Measurements from ENCODE around the gene TAF1A.

The TAF1A gene

DNA sequence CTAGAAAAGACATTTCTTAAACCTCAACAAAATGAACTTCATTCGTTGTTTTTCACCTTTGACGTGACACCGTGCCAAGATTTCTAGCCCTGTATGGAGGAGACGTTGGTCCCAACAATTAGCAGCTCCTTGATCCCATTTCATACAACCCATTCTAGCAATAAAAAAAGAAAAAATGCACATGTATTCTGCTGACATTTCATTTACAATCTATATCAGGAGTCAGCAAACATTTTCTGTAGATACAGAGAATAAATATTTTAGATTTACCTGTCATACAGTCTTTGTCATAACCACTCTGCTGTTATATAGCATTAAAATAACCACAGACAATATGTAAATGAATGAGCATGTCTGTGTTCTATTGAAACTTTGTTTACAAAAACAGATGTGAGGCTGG is 7.0 kb upstream of the TAF1A start:
- no peak for DNase-seq (ENCODE audit: low spot score)

- no peak for DNase-seq (ENCODE audit: low spot score)
Measured at GRCh38 chr1:222594789-222595188, 5.1 kb upstream of the TAF1A start.

GRCh38 chr1:222592171-222592570 is 2.4 kb upstream of the TAF1A start:
- DNase-seq (ENCODE audit: low spot score), result no peak

DNA sequence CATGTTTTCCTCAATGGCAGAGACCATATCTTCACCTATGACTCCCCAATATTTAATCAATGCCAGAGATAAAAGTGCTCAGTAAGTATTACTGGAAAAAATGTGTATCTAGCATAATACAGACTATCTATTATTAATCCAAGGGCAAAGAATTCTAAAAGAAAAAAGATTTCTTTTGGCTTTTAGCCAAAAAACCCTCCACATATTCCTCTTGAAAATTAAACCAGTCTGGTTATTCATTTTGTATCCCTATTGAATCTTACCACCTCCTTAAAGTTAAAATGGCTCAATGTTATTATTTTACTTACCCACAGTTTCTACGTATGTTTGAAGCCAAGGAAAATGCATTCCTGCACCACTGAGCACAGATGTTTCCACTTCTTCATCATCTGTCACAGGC is 1.6 kb downstream of the TAF1A start:
- no peak for DNase-seq (ENCODE audit: low spot score)

GRCh38 chr1:222586842-222587241 is 2.9 kb downstream of the TAF1A start:
- DNase-seq (ENCODE audit: low spot score), result no peak

- no peak for DNase-seq (ENCODE audit: low spot score)
Measured at GRCh38 chr1:222583079-222583478, 6.7 kb downstream of the TAF1A start.

GRCh38 chr1:222582099-222582774 is 7.5 kb downstream of the TAF1A start:
- no peak for DNase-seq (ENCODE audit: low spot score)

DNA sequence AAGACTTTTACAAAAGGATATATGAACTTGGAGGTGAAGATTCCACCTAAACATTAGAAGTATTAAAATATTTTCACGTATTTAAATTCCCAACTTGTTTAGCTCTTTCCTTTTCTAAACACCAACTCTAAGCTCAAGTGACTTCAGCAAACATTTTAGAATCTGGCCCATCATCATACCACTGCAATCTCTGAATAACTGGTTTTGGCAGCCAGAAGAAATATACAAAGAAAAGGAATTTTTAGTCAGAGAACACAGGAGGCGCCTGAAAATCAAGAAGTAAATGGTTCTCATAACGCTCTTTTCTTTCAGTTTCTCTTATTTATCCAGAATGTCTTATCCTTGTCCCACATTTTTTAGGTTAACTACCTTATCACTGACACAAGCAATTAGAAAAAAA is 10.4 kb downstream of the TAF1A start:
- no peak for DNase-seq (ENCODE audit: low spot score)

GRCh38 chr1:222570837-222571236 is 18.9 kb downstream of the TAF1A start:
- no peak for DNase-seq (ENCODE audit: low spot score)

DNA sequence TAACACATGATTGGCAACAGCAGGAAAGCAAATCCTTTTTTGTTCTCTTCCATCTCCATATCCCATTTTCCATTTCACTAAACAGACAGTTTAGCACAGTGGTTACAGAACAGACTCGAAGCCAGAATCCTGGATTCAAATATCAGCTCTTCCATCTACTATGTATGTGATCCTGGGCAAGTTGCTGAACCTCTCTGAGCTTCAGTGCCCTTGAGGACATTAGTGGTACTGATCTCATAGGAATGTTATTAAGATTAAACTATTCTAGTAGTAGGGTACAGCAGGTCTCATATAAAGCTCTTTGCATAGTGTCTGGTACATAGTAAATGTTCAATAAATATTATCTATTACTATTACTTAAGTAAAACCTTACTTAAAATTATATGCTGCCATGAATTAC is 28.1 kb downstream of the TAF1A start:
- DNase-seq (ENCODE audit: low spot score), result no peak

DNA sequence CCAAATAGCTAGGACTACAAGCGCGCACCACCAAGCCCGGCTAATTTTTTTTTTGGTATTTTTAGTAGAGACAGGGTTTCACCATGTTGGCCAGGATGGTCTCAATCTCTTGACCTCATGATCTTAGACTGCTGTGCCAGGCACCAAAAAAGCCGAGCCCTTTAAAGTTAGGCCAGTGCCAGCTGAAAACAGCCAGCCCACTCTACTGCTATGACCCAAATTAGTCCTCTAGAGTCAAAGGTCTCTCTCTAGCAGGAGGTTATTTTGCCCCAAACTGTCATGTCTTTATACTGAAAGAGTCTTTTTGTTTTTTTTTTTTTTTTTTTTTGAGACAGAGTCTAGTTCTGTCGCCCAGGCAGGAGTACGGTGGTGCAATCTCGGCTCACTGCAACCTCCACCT is 32.2 kb downstream of the TAF1A start:
- no peak for DNase-seq (ENCODE audit: low spot score)

DNA sequence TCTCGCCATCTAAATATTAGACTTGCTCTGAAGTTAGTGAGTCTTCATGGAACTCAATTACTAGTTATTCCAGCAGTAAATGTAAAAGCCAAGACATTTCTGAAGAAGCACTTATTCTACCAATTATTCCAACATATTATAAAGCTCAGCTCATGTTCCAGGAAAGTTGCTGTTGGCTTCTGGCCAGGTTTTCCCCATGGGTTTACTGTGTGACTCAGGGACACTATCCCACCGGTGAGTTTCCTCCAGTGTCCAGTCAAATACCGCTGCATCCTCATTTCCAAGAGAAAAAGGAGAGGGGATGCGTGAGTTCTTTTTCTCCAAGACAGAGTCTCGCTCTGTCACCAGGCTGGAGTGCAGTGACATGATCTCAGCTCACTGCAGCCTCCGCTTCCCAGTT is 32.6 kb downstream of the TAF1A start:
- no peak for DNase-seq (ENCODE audit: low spot score)

DNA sequence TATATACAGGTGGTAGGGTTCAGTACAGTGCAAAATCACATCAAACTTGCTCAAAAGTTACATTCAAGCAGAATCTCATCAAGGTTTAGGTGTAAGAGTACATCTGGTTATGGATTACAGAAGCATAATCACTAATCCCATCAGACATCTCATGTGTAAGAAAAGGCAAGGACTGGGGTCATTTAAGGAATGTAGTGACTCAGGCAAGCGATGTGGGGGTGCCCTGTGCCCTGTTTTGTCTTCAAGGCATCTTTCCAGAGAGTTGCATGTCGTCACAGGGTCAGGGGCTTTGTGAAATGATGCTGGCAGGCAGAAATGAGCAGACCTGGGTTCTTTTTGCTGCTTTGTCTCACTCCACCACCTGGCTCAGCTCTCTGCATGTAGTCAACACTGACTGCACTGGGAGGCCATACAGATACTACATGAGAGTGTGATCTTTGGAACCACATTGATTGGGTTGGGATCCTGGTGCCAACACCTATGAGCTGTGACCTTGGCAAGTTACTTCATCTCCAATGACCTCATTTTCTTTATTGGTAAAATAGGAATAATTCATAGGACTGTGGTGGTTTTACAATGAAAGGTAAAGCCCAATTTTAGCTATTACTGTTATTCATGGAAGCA is 33.6 kb downstream of the TAF1A start:
- no peak for DNase-seq (ENCODE audit: low spot score)

DNA sequence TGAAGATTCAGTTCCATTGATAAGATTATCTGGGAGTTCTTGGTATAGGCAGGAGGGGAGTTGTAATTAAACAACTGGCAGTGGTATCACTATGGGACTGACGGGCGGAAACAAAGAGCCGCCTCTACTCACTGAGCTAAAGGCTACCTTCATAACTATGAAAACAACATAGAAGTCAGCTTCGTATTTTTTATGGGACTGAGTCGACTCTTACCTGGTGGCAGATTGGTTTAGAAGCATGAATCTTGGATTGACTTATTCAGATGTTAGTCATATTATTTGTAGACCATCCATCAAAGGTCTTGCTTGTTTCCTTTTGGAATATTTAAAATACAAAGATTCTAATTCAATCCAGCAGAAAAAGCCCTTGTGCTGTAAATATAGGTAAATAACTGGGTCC is 35.6 kb downstream of the TAF1A start:
- no peak for DNase-seq (ENCODE audit: low spot score)

DNA sequence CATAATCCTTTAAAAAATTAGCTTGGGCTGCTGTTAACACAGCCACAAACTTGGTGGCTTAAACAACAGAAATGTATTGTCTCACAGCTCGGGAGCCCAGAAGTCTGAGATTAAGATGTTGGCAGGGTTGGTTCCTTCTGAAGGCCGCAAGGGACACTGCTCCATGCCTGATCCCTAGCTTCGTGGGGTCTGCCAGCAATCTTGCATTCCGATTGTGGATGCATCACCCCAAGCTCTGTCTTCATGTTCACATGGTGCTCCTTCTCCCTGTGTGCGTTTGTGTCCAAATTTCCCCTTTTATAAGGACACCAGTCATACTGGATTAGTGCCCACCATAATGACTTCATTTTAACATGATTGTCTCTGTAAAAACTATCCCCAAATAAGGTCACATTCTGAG is 36.9 kb downstream of the TAF1A start:
- no peak for DNase-seq (ENCODE audit: low spot score)

GRCh38 chr1:222547944-222548671 is 41.6 kb downstream of the TAF1A start, which contains the start of gene HHIPL2:
HHIPL2 (minus strand) TSS chr1:222548104; CDS start chr1:222548044, 60 bp downstream.
- DNase-seq (ENCODE audit: low spot score), result no peak

DNA sequence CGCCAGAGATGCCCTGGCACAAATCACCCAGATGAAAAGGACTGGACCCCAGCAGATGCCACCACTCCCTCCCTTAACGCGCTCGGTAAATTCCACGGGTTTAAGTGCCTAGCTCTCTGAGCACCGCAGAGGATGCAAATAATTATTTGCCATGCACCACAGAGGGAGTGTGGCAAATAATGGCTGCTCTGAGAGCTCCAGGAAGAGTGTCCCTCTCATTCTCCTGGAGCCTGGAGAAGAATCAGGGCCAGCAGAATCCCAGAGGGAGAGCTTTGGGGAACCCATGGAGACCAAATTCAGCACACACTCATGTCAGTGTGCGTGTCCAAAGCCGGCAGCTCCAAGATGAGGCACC is 42.5 kb downstream of the TAF1A start:
- no peak for DNase-seq (ENCODE audit: low spot score)

DNA sequence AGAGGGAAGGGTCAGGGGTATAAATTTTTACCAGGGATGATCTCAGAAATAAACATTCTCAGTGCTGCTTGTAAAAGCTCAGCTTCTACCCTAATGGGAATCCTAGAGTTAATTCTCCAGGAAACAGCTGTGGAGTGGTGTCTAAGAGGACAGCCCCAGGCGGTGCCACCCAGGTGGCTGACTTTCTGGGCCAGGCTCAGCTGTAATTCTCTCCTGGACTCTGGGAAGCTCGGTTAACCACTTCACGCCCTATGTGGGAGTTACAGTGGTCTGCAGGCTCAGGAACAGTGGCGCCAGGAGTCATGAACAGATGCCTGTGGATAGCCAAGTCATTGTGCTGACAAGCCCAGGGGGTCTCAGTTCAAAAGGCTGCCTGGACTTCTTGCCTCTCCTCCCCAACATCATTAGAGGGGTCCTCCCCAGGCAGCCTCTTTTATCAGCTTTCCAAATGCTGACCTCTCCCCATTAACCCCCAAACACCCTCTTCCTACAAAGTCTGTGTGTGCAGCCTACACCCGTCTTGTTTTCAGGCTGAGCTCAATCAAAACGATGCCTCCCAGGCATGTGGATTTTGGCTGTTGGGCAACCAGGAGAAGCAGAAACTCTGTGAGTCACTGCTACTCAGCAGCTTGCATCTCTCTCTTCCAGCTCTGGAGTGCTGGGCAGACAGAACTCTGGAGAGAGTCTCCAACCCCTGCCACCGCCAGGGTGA is 43.0 kb downstream of the TAF1A start:
- DNase-seq (ENCODE audit: low spot score), result peak; percentile 18

GRCh38 chr1:222546091-222546490 is 43.6 kb downstream of the TAF1A start:
- DNase-seq (ENCODE audit: low spot score), result no peak

GRCh38 chr1:222543817-222544216 is 45.9 kb downstream of the TAF1A start:
- peak; percentile 51 for DNase-seq (ENCODE audit: low spot score)

GRCh38 chr1:222540598-222540995 is 49.1 kb downstream of the TAF1A start:
- DNase-seq (ENCODE audit: low spot score), result no peak

DNA sequence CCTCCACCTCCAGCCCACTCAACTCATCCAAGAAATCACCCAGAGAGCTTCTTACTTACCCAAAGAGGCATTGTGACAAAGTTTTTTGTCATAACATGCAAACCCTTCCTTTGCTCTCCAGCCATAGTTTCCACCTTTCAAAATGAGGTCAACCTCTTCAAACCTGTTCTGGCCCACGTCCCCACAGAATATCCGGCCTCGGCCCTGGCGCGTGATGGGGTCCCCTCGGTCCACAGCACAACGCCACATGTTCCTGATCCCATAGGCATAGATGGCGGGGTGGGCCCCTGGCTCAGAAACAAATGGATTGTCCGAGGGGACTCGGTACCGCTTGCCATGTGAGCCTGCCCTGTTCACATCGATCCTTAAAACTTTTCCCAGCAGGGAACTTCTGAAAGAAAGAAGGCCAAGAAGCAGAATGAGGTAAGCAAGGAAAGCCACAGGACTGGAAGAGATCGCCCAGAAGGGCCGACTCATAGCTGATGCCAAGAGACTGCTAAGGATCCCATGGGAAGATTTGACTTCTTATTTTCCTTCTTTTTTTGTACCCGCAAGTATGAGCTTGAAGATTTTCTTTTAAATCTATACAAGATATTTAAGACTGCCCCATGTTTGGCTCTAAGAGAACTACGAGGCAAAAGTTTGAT is 49.7 kb downstream of the TAF1A start:
- no peak for DNase-seq (ENCODE audit: low spot score)
